PFSK-1 (cell line): ENCODE measurements around the gene AVPR1B.

Experiments used
- POLR2AphosphoS5 ChIP-seq: IDR thresholded peaks from 2 replicates; pipeline ENCODE4 v1.6.1; 2012; ENCODE audit warnings: low read depth, mild to moderate bottlenecking, control low read depth, low read length, moderate library complexity
- REST ChIP-seq, 2 experiments: IDR thresholded peaks; 2 replicates each; pipeline versions ENCODE4 v1.6.1 to v1.8.0; 2011 to 2012; ENCODE audit warnings: low read depth in 2 of 2, low read length in 2 of 2, control low read depth in 1 of 2, inconsistent platforms in 1 of 2, mild to moderate bottlenecking in 1 of 2, moderate library complexity in 1 of 2; ENCODE audit not compliant: insufficient read depth in 1 of 2
- SIN3A ChIP-seq: IDR thresholded peaks from 2 replicates; pipeline ENCODE4 v1.6.1; 2012; ENCODE audit warnings: mild to moderate bottlenecking, low read length, moderate library complexity, borderline replicate concordance; ENCODE audit not compliant: insufficient read depth
- TAF1 ChIP-seq: IDR thresholded peaks from 2 replicates; pipeline ENCODE4 v1.6.1; 2012; ENCODE audit warnings: low read length, control low read depth, borderline replicate concordance; ENCODE audit not compliant: insufficient read depth

- TF ChIP-seq POLR2AphosphoS5 (no peak), REST (IDR thresholded peaks at IDR 0.05; ENCODE audit: insufficient read depth in 1 of 2, low read depth in 2 of 2, low read length in 2 of 2) (no peak), TAF1 (no peak), SIN3A (no peak)
Measured at GRCh38 chr1:206065547-206066145, 51.5 kb downstream of the AVPR1B start.
